Hematopoietic multipotent progenitor cell (in vitro differentiated cells): Measurements from ENCODE around the gene OPRL1. TPM values are rescaled to one million over a fixed set of nuclear protein-coding genes. Genes with fewer than 3 reads are reported as not detected.

ENCODE experiments used
- DNase-seq, 3 donors: peaks; one replicate each; pipeline ENCODE4 v3.0.0-alpha.2; 2011 to 2015; ENCODE audit warnings: low read depth in 2 of 3, low spot score in 2 of 3
- total RNA-seq: library from RNA; depleted of rRNA; stranded (reverse); fragments of >200 nt; gene quantifications from one replicate; pipeline ENCODE4 v1.2.3, GENCODE V29; 2012

Gene OPRL1
- total RNA-seq, 1 donor, result 10.5 TPM

DNA sequence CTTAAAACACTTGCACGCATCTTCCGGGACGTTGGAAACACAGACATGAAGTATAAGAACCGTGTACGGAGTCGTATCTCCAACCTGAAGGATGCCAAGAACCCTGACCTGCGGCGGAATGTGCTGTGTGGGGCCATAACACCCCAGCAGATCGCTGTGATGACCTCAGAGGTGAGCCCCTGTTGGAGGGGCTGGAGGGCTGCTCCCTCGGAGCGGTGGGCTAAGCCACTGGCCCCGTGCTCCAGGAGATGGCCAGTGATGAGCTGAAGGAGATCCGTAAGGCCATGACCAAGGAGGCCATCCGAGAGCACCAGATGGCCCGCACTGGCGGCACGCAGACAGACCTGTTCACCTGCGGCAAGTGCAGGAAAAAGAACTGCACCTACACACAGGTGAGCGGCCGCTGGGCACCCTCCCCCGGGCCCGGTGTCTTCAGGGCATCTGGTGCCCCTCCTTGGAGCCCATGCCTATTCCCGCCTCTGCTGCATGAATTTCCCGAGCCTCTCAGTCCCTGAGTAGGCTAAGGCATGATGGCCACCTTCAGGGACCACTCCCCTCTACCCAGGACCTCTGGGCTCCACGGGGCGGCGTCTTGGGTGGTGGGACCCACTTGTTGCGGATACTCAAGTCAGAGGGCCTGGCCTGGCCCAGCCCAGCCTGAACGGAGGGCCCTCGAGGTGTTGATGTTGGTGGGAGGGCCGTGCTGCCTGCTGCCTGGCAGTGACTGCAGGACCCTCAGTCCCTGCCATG is 9.5 kb upstream of the OPRL1 start:
- DNase-seq, result no peak

DNA sequence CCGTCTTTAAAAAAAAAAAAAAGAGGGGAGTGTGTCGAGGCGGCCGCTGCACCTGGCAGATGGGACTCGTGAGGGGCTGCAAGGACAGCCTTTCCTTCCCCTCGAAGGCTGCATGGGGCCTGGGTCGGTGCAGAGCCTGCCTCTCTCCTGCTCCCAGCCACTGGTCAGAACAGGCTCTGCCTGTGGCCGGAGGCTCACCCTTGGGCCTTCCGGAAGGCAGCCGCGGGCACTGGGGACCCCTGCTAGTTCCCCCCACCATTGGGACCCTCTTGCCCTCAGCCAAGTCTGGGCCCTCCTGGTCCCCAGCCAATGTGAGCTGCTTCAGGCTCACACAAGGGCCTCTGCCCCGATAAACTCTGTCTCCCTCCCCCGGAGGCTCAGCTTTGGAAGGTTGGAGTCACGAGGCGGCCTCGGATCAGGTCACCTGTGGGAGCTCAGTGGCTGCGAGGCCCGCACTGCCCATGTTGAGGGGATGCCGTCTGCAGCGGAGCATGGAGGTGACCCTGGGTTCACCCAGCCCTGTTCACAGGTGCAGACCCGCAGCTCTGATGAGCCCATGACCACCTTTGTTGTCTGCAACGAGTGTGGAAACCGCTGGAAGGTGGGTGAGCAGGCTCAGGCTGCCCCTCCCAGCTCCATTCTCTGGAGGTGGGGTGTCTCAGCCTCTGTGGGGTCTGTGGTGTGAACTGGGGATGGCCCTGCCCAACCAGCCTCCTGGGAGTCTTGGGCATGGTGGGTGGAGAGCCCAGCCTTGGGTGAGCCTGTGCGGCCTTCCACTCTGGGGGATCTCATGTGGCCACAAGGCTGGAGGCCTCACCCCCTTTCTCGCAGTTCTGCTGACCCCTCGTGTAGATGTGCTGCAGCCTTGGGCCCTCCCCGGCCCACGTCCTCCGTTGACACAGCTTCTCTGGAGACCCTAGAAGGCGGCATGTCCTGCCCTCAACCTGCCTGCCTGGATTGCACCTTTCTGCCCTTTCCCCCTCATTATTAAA is 8.2 kb upstream of the OPRL1 start:
- no peak for DNase-seq

DNA sequence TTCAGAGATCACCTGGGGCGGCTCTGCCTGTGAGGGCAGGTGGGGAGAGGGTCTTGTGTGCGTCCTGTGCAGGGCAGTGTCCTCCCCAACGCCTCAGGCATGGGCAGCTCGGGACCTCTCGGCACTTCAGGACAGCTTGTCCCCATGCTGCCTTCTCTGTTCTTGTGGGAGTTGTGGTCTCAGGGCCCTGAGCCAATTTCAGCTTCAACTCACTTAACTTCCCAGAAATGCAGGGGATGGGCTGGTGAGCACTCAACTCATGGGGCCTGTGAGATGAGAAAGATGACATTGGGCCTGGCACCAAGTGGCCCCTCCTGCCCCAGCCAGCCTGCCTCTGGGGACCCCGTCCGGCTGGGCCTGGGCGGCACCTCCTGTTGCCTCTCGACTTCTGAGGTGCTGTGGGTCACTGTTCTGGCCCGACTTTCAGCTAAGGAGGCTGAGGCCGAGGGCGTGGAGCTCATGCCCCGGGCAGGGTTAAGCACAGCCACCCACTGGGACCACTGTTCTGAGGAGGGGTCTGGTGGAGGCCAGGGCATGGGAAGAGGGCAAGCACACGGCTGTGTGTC is 7.3 kb upstream of the OPRL1 start:
- DNase-seq, result no peak

DNA sequence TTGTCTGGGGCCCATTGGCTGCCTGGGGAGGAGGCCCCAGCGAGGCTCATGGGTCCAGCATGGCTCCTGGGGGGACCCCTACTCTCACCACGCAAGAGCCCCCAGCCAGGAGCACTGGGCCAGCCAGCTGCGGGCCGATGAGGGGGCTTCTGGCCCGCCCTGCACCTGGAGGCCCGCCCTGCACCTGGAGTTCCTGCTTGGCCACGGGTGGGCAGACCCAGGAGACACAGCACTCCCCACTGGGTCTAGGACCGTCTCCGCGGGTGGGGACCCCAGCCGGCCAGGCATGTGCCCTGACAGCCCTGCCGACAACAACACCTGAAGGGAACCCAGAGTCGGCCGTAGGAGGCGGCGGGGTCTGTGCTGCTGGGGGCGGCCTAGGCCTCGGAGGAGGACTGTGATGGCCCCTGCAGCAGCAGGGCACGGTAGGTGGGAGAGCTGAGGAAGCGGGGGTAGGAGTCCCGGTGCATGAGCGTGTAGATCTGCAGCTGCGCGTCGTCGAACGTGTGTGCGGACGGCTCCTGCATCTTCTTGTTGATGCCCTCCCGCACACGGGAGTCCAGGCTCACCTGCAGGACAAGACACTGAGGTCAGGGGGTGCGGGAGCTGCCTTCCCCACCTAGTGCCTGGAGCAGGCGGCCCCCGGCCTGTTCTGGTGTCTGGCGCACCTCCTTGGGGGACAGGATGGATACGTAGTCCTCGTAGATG is 6.3 kb upstream of the OPRL1 start:
- no peak for DNase-seq

DNA sequence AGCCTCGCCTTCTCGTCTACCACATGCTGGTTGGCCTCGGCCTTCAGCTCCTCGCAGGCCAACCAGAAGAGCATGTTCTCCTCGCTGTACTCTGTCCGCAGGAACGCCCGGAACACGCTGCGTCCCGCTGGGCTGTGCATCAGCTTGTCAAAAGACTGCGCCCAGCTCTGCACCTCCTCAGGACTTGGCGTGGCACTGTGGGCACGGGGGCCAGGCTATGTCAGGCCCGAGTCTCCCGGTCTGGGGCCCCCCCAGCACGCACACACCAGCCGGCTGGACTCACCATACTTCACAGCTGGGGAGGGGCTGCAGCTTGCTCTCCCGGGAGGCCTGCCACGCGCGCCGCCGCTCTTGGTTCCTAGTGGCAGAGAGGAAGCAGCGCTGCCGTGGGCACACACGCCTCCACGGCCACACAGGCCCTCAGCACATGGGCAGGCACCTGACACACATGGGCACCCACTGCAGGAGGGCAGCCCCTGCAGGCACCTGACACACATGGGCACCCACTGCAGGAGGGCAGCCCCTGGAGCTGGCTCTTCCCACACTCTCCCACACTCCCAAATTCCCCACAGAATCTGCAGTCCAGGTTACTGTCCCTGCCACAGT is 5.6 kb upstream of the OPRL1 start:
- no peak for DNase-seq

DNA sequence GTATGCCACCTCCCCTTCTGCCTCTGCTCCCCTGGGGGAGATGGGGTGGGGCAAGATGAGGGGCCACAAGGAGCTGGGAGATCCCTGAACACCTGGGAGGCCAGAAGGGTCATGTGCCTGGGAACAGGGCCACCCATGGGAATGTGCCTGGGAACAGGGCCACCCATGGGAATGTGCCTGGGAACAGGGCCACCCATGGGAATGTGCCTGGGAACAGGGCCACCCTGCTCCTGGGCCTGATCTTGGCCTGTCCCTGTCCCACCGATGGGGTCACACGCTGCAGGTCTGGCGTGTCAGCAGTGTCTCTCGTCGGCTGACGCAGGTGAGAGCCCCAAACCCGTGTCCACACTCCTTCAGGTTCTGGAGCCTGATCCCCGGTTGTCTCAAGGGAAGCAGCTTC is 4.9 kb upstream of the OPRL1 start:
- DNase-seq, result no peak

DNA sequence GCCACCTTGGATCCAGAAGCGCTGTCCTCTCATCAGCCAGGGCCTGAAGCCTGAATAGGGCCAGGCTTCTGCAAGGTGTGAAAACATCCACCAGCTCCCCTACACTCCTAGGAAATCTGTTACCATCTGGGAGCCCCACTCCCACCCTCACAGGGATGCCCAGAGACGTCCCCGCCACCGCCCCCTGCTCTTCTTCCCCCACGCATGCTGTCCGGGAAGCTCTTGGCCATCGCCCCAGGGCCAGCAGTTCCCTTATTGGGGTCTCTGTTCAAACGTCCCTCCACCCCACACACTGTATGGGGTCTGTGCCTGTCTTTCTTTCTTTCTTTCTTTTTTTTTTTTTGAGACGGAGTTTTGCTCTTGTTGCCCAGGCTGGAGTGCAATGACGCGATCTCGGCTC is 4.3 kb upstream of the OPRL1 start:
- no peak for DNase-seq

DNA sequence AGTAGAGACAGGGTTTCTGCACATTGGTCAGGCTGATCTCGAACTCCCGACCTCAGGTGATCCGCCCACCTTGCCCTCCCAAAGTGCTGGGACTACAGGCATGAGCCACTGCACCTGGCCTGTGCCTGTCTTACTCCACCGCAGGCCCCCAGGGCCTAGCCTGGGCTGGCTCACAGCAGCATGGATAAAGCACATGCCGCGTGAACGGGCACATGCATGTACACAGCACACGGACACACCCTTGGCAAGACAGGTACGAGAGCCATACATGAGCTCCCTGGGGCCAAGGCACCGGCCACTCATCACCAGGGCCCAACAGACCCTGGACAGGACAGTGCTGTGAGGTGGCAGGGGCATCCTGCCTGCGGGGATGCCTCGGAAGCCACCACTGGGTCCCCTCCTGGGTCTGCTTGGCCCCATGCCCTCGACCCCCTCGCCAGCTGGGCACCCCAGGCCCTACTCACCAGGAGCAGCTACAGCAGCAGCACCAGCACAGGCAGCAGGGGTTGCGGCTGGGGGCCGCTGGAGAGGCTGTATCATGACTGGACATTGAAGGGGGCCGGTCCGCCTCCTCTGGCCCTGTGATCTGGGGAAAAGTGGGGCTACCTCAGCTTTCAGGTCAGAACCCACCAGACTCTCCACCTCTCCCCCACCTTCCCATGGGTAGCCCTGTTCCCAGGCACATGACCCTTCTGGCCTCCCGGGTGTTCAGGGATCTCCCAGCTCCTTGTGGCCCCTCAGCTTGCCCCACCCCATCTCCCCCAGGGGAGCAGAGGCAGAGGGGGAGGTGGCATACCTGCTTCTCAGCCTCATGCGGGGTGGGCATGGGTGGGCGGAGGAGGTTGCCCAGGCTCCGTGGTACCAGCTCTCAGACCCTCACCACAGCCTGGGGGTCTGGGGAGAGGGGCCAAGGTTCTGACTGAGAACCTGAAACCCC is 3.6 kb upstream of the OPRL1 start:
- no peak for DNase-seq

DNA sequence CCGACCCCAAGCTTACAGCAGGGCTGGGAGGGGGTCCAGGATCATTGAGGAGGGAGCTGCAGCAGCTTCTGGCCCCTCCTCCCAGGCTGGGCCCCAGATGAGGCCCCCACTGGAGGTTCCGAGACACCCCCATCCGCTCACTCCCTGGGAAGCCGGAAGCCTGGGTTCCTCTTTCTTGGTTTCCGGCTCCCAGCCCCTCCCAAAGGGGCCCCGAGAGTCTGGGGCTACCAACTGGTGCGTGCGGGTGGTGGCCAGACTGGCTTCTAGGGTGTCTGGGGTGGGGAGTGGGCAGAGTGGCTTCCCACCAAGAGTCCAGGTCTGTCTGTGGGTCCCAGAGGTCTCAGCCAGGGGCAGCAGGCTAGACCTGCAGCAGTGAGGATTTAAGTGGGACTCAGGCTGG is 2.8 kb upstream of the OPRL1 start:
- DNase-seq, result peak in 2 of 3 donors; percentile 74 to 78

DNA sequence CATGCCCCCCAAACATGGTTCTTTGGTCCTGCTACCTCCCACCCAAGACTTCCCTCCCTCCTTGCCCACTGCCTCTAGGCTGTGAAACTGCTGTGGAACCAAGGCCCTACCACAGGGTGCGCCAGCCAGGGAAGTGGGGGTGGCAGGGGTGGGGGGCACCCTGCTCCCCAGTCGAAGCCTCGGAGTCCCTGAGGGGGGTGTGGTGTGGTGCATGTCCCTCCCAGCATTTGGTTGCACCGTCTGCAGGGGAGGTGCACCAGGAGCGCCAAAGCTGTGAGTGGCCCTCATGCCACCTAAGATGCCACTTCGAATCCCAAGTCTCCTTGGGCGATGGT is 2.4 kb upstream of the OPRL1 start:
- no peak for DNase-seq

DNA sequence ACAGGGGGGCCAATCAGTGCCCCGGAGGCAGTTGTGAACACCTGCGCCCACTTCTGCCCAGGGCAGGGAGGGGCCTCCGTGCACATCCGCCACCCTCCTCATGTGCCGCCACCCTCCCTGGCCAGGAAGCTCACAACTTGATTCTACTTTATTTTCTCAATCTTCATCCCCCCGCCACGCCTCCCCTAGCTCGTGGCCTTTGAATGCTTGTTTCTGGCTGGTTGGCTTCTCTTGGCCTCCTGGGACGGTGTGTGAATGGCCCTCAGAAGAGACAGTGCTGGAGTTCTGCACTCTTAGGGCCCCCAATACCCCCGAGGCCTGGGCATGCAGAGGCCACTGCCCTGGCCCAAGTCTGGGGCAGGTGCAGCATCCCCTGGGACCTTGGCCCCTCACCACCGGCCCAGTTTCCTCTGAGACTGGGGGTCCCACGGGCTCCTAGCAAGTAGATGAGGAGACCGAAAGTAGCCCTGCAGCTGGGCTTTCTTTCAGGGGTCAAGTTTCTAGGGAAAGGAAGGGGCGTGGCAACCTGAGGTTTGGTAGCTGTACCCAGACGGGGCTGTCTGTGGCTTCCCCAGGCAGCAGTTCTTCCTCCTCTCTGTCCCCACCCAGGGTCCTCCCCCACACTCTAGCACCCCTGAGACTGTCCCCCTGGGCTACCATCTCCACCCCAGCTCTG is 1.9 kb upstream of the OPRL1 start:
- DNase-seq, result peak in 2 of 3 donors; percentile 38 to 52

DNA sequence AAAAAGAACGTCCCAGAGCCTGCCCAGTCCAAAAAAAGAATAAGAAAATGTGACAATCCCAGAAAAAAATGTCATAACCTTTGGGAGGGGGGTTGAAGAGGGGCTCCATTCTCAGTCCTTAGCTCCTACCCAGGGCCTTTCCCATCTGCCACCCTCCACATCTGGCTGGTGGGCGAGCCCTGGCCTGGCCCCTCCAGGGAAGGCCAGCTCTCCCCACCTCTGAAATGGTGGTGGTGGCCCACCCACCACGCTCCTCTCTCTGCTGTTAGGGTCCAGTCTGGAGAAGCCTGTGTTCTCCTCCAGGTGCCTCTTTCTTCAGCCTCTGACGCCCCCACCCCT is 979 bp upstream of the OPRL1 start:
- DNase-seq, result no peak

DNA sequence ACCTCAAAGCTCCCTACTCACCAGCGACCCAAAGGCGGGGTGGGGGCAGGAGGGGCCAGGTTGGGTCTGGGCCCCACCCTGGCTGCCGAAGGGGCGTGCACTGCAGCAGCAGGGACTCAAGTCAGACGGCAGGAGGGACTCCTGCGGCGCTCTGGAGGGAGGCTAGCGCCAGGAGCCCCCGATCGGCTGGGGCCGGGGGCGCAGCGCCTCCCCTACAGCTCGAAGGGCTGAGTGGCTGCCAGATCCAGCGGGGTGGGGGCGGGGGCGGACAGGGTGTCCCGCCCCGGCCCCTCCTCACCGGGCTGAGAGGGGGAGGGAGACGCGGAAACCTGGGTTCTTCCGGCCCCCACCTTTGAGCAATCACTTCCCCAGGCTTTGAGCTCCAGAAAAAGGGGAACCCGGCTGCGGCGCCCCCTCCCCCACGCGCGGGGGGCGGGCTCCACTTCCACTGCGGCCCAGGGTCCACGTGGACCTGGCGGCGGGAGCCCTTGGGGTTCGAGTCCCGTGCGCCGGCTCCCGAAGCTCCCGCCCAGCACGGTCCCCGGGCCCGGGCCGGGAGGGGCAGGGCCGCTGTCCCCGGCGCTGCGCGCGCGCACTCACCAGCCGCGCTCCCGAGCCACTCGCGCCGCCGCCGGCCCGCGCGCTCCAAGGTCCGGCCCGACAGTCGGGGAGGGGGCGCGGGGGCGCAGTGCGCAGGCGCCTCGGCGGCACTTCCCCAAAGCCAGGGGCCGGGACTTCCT is 439 bp upstream of the OPRL1 start, which contains the start of gene RGS19:
RGS19 (minus strand) TSS at position 246 of the 740 bp plus-strand sequence. CDS start 2,632 bp downstream, outside the sequence.
- peak; percentile 50 to 94 (median 91) for DNase-seq

DNA sequence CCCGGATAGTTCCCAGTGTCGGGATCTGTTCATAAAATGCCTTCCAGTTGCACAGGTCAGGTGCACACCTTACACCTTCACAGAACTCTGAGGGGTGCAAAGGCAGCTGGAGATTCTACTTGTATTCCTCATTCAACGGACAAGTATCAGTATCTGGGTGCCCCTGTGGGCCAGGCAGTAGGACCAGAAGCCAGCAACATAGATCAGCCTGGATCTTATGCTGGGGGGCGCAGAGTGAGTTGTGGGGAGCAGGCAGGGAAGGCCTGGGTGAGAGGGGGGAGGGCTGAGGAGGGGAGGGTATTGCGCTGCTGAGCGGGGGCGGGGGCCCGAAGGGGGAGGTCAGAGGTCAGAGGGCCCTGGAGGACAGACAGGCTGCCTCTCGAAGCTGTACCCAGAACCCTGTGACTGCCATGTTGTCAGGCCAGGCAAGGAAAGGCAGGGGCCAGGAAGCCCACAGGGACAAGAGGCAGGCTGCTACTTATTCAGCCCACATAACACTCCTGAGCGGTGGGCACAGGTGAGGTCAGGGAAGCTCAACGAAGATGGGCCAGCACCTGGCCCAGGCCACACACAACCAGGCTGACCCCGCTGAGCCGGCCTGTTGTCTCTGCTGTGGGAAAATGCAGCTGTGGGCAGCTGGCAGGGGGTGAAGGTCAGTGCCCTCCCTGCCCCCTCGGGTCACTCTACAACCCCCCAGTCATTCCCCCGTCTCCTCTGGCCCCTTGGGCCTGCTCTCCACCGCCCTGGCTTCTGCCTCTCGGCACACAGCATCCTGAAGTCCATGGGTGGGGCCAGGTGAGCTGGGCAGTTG is 1.1 kb downstream of the OPRL1 start:
- no peak for DNase-seq

DNA sequence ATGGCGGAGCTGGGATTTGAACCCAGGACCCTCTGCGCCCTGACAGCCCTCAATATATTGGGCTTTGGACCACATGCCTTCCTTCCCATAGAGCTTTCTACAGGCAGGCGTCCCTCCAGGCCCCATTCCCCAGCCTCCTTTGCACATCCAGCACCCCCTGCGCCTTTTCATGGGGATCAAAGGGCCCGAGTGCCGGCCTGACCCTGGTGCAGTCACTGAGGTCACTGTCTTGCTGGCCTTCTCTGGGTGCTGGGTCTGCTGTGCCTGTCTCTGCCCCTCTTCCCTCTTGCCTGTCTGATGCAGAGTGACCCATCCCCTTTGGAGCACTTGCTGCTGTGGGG is 1.7 kb downstream of the OPRL1 start:
- no peak for DNase-seq

DNA sequence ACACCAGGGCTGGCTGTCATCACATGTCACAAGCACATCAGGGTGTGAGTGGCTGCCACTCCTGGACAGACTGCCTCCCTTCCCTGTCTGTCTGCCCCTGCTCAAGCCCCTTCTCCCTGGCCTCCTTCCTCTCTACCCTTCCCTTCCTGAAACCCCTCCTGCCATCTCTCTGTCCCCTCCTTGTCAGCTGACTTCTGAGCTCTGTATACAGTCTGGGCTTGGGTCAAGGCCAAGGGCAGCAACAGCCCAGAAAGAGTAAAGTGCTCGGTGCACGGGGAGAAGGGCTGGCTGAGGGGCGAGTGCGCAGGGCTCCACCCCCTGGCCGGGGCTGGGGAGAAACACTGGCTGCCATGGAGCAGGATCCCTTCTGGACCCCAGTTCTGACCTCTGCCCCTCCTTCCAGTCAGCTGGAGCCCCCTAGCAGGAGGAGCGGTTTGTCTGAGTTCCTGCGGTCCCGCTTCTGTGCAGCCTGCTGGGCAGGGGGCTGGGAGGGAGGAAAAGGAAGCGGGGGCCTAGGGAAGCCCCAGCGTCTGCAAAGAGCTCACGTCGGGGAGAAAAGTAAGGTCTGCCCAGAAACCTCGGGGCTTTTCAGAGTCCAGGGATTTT is 2.3 kb downstream of the OPRL1 start:
- DNase-seq, result peak in 2 of 3 donors; percentile 35 to 40

DNA sequence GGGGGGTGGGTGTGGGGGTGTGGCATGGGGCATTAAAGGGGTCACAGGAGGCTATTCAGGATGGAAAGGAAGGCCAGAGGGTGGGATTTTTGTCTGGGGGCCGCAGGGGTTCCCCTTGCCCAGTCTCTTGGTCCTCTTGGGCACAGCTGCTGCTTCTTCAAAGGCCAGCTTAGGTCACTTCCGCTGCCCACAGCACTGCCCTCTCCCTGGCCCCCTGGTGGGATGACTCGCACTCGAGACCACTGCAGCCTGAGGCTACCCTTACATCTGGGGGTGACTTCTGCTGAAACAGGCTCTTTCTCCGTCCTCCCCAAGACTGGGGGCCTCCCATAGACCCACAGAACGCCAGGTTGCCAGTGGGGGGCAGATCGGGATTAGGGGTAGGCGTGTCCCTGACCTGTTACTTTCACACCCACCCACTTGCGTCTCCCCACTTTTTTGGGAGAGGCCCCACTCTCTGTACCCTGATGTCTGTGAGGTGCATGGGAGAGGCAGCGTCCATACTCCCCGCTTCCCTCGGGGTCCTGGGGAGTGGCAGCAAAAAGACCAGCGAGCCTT is 3.0 kb downstream of the OPRL1 start:
- no peak for DNase-seq
